AG04449 (cell line): Measurements from ENCODE around the gene LPCAT2.

Experiments
- CTCF ChIA-PET: fragments of 350-600 bp; formaldehyde crosslinking; extraction: SDS; loops from one replicate; lab custom pipeline; 2021; ENCODE audit warnings: antibody characterized with exemption; lab: Yijun Ruan, JAX
- POLR2A ChIA-PET: fragments of 400-600, 350-600 bp; formaldehyde crosslinking; extraction: SDS; loops from one replicate; lab custom pipeline; 2020; ENCODE audit warnings: antibody characterized with exemption, inconsistent platforms; lab: Yijun Ruan, JAX
- DNase-seq: peaks from one replicate; pipeline ENCODE4 v3.0.0-alpha.2; 2010; ENCODE audit warnings: low read depth, low spot score
- H3K4me3 ChIP-seq: 2 replicates; pipeline ENCODE4 v1.5.1; 2011; ENCODE audit warnings: low read depth, mild to moderate bottlenecking, control low read depth, low read length
- TF ChIP-seq, protein P1 (sequence below): IDR thresholded peaks from one replicate; pipeline ENCODE4 v1.5.1; 2011; ENCODE audit warnings: mild to moderate bottlenecking, moderate library complexity, low read length, control low read depth, inconsistent platforms; ENCODE audit not compliant: insufficient read depth; ENCODE audit errors: missing control alignments

The LPCAT2 gene

DNA sequence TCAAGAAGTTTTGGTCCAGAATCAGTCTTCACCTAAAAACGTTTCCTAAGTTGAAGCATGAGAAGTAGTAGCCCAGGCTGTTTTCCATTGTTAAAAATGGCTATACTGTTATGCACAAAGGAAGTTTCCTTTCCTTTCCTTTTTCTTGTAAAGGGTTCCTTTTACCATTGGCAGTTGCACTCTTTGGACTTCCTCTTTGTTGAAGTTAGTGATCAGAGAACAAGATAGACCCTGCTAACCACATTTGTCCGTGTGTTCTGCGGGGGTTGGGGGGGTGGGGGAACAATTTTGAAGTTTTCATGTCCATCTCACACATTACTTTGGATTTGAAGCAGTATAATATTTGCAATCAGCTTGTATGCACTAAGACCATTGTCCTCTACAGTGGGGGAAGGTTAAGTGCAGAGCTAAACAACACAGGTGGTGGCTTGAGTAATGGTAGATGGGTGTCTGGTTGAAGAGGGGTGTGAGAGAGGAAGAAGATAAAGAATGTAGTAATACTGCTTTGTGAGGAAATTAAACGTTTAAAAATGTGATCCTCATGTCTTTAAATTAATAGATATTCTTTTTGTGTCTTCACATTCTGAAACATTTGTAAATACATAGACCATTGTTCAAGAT lies 1.4 kb downstream of the LPCAT2 start:
- peak overlapping the region; percentile 77 for H3K4me3 ChIP-seq
- CTCF ChIA-PET = interaction anchor here (0.9 to 2.2 kb wide), 5 partner anchors 9 to 191 kb away, joined by 3 to 9 read pairs (median 7); no protein-coding TSS in a partner anchor
- TF ChIP-seq, protein P1, sequence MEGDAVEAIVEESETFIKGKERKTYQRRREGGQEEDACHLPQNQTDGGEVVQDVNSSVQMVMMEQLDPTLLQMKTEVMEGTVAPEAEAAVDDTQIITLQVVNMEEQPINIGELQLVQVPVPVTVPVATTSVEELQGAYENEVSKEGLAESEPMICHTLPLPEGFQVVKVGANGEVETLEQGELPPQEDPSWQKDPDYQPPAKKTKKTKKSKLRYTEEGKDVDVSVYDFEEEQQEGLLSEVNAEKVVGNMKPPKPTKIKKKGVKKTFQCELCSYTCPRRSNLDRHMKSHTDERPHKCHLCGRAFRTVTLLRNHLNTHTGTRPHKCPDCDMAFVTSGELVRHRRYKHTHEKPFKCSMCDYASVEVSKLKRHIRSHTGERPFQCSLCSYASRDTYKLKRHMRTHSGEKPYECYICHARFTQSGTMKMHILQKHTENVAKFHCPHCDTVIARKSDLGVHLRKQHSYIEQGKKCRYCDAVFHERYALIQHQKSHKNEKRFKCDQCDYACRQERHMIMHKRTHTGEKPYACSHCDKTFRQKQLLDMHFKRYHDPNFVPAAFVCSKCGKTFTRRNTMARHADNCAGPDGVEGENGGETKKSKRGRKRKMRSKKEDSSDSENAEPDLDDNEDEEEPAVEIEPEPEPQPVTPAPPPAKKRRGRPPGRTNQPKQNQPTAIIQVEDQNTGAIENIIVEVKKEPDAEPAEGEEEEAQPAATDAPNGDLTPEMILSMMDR = no peak
- POLR2A ChIA-PET = interaction anchor here (0.5 to 1.7 kb wide), 3 partner anchors 10 to 39 kb away, joined by 3 to 19 read pairs (median 10); no protein-coding TSS in a partner anchor
- DNase-seq = no peak

DNA sequence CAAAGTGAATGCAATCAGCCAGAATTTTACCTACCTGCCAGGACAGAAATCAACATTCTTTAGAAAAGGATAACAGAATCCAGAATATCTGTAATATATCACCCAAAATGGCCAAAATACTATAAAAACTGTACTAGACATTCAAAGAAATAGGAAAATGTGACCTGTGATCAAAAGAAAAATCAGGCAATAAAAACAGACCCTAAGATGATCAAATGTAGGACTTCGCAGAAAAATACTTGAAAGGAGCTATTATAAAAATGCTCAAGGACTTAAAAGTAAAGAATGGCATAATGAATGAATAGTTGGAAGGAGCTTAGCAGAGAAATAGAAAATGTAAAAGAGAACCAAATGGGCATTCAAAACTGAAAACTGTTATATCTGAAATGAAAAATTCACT lies 4.1 kb downstream of the LPCAT2 start:
- no peak overlapping the region for H3K4me3 ChIP-seq
- DNase-seq = no peak
- ChIA-PET POLR2A (no interaction called here), CTCF (interaction anchor here (1.0 to 4.3 kb wide), 11 partner anchors 8 to 191 kb away, joined by 3 to 38 read pairs (median 5); no protein-coding TSS in a partner anchor)
- TF ChIP-seq, protein P1 = no peak

- CTCF ChIA-PET = interaction anchor here (1.0 to 4.3 kb wide), 11 partner anchors 7 to 190 kb away, joined by 3 to 38 read pairs (median 5); no protein-coding TSS in a partner anchor
Measured at GRCh38 chr16:55513616-55514015, 4.7 kb downstream of the LPCAT2 start.

GRCh38 chr16:55515111-55515510 lies 6.2 kb downstream of the LPCAT2 start:
- ChIA-PET CTCF (interaction anchor here (0.6 to 4.3 kb wide), 5 partner anchors 13 to 49 kb away, joined by 3 to 38 read pairs (median 6); no protein-coding TSS in a partner anchor), POLR2A (interaction anchor here (1.0 to 1.9 kb wide), 2 partner anchors 10 to 15 kb away, joined by 4 to 5 read pairs; no protein-coding TSS in a partner anchor)
- no peak overlapping the region for H3K4me3 ChIP-seq
- no peak for DNase-seq
- TF ChIP-seq, protein P1 = no peak

More at GRCh38 chr16:55513616-55514015, 4.7 kb downstream of the LPCAT2 start:
- POLR2A ChIA-PET = interaction anchor here (0.6 kb wide), 1 partner anchor 189 kb away, joined by 5 read pairs; no protein-coding TSS in a partner anchor
- no peak for DNase-seq
- TF ChIP-seq, protein P1 = no peak
- H3K4me3 ChIP-seq = no peak overlapping the region

- ChIA-PET CTCF (interaction anchor here (0.9 to 1.9 kb wide), 2 partner anchors 9 to 20 kb away, joined by 3 to 8 read pairs; no protein-coding TSS in a partner anchor), POLR2A (no interaction called here)
- TF ChIP-seq, protein P1 = no peak
- no peak overlapping the region for H3K4me3 ChIP-seq
- no peak for DNase-seq
Measured at GRCh38 chr16:55521792-55522191, 12.9 kb downstream of the LPCAT2 start.

DNA sequence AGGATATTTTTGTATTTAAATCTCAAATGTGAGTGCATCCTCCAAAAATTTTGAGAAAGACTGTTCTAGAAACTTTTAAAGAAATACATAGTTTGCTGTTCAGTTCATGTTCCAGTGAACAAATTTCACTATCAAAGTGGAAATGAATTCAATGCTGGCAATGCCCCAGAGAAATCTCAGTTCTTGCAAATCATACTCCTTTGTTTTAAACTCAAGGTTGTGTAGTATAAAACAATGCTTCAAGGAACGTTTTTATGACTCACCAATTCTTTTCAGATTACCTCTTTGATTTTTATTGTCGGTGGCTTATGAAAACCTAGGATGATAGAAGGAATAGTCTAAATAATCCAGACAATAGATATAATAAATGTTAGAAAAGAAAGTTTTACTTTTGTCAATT lies 17.6 kb downstream of the LPCAT2 start:
- DNase-seq = no peak
- no peak overlapping the region for H3K4me3 ChIP-seq
- ChIA-PET CTCF (interaction anchor here (1.2 to 5.3 kb wide), 2 partner anchors 61 to 172 kb away, joined by 3 to 32 read pairs; no protein-coding TSS in a partner anchor), POLR2A (no interaction called here)
- TF ChIP-seq, protein P1 = no peak
